HG03432 (cell line): ENCODE data around the gene CCDC28B.
"Not testable (repeated sequence)": the region's sequence is repeated elsewhere in the genome, so short reads cannot be mapped to it uniquely, and the experiment has no call there.

Source experiments
- ATAC-seq: cut with Tn5 transposase; IDR thresholded peaks from one replicate; pipeline ENCODE4 v1.9.1; 2021; ENCODE audit warnings: mild to moderate bottlenecking, moderate library complexity; ENCODE audit not compliant: unreplicated experiment

Gene CCDC28B

GRCh38 chr1:32200226-32201010 lies at the start of gene CCDC28B:
TSS of gene CCDC28B (plus strand) at chr1:32200595. CDS start at chr1:32201936, 1,341 bp downstream.
- peak; percentile 37 for ATAC-seq

GRCh38 chr1:32150847-32151246 lies 49.5 kb upstream of the CCDC28B start:
- ATAC-seq, result no peak

GRCh38 chr1:32151319-32151787 lies 49.0 kb upstream of the CCDC28B start:
- no peak for ATAC-seq

GRCh38 chr1:32159189-32159588 lies 41.2 kb upstream of the CCDC28B start:
- ATAC-seq, result no peak

- ATAC-seq, result no peak
Observed at GRCh38 chr1:32163405-32163804, 37.0 kb upstream of the CCDC28B start.

- not testable (repeated sequence) for ATAC-seq
Observed at GRCh38 chr1:32165633-32166032, 34.8 kb upstream of the CCDC28B start.

GRCh38 chr1:32170991-32171390 lies 29.4 kb upstream of the CCDC28B start:
- ATAC-seq, result no peak

- ATAC-seq, result no peak
Observed at GRCh38 chr1:32172621-32173245, 27.7 kb upstream of the CCDC28B start.

- ATAC-seq, result no peak
Observed at GRCh38 chr1:32178380-32179192, 21.8 kb upstream of the CCDC28B start.

GRCh38 chr1:32179193-32179442 lies 21.3 kb upstream of the CCDC28B start:
- ATAC-seq, result no peak

- ATAC-seq, result peak; percentile 87
Observed at GRCh38 chr1:32179443-32180185, 20.8 kb upstream of the CCDC28B start, which contains the start of gene TXLNA. TSS of gene TXLNA (plus strand) at chr1:32179675. CDS start at chr1:32180346, 671 bp downstream.

GRCh38 chr1:32180186-32181060 lies 20.0 kb upstream of the CCDC28B start:
- no peak for ATAC-seq

GRCh38 chr1:32181065-32181464 lies 19.3 kb upstream of the CCDC28B start:
- no peak for ATAC-seq

GRCh38 chr1:32181563-32181962 lies 18.8 kb upstream of the CCDC28B start:
- ATAC-seq, result no peak

- no peak for ATAC-seq
Observed at GRCh38 chr1:32182060-32182459, 18.3 kb upstream of the CCDC28B start.

- ATAC-seq, result no peak
Observed at GRCh38 chr1:32184650-32185049, 15.7 kb upstream of the CCDC28B start.

GRCh38 chr1:32186077-32186476 lies 14.3 kb upstream of the CCDC28B start:
- ATAC-seq, result no peak

- ATAC-seq, result no peak
Observed at GRCh38 chr1:32186491-32186890, 13.9 kb upstream of the CCDC28B start.

GRCh38 chr1:32187850-32188249 lies 12.5 kb upstream of the CCDC28B start:
- no peak for ATAC-seq
